Midbrain (tissue), 1 donor: ENCODE data around the gene NDP.
A peak's percentile ranks its signal among the peaks of the same experiment; 100 is the strongest.

Source experiments
- DNase-seq: peaks from one replicate; lab custom pipeline; 2025; lab: John Stamatoyannopoulos, UW

Gene NDP

GRCh38 chrX:43973249-43974099 is at the start of gene NDP:
NDP (minus strand) TSS chrX:43973390; CDS start chrX:43958645, 14,745 bp downstream.
- DNase-seq = peak; percentile 41

- no peak for DNase-seq
Observed at GRCh38 chrX:44022964-44023363, 49.8 kb upstream of the NDP start.

- DNase-seq = no peak
Observed at GRCh38 chrX:44020693-44021092, 47.5 kb upstream of the NDP start.

GRCh38 chrX:44019911-44020310 is 46.7 kb upstream of the NDP start:
- DNase-seq = no peak

GRCh38 chrX:44017676-44018075 is 44.5 kb upstream of the NDP start:
- no peak for DNase-seq

GRCh38 chrX:44016906-44017305 is 43.7 kb upstream of the NDP start:
- DNase-seq = no peak

- DNase-seq = no peak
Observed at GRCh38 chrX:44012484-44013096, 39.4 kb upstream of the NDP start.

- no peak for DNase-seq
Observed at GRCh38 chrX:44011506-44011905, 38.3 kb upstream of the NDP start.

- DNase-seq = no peak
Observed at GRCh38 chrX:44010626-44011025, 37.4 kb upstream of the NDP start.

- no peak for DNase-seq
Observed at GRCh38 chrX:44006081-44006480, 32.9 kb upstream of the NDP start.

GRCh38 chrX:44003975-44004374 is 30.8 kb upstream of the NDP start:
- DNase-seq = no peak

GRCh38 chrX:44002567-44002966 is 29.4 kb upstream of the NDP start:
- no peak for DNase-seq

- DNase-seq = no peak
Observed at GRCh38 chrX:43998374-43998773, 25.2 kb upstream of the NDP start.

GRCh38 chrX:43996491-43996890 is 23.3 kb upstream of the NDP start:
- no peak for DNase-seq

GRCh38 chrX:43986083-43986482 is 12.9 kb upstream of the NDP start:
- no peak for DNase-seq

GRCh38 chrX:43985511-43985910 is 12.3 kb upstream of the NDP start:
- DNase-seq = no peak

GRCh38 chrX:43978226-43978625 is 5.0 kb upstream of the NDP start:
- no peak for DNase-seq

- DNase-seq = no peak
Observed at GRCh38 chrX:43976205-43976604, 3.0 kb upstream of the NDP start.

GRCh38 chrX:43975796-43976195 is 2.6 kb upstream of the NDP start:
- no peak for DNase-seq

GRCh38 chrX:43974741-43975465 is 1.7 kb upstream of the NDP start:
- DNase-seq = no peak

GRCh38 chrX:43974100-43974475 is 898 bp upstream of the NDP start:
- no peak for DNase-seq

GRCh38 chrX:43971966-43972961 is 926 bp downstream of the NDP start:
- DNase-seq = peak; percentile 50
